Stomach (tissue), 9 donors: ENCODE results near the gene ANXA5. TPM values are rescaled to one million over a fixed set of nuclear protein-coding genes. Genes with fewer than 3 reads are reported as not detected.

Source experiments
- DNase-seq, 2 donors: peaks; one replicate each; pipeline versions ENCODE4 v3.0.0 to v3.0.0-alpha.2; 2013 to 2019
- H3K27ac ChIP-seq, 5 donors: fragments of 200-600 bp in 4 of 5; sonication (generic) in 4 of 5; one replicate each; pipeline ENCODE4 v1.5.1; 2013 to 2019; ENCODE audit warnings: mild to moderate bottlenecking in 1 of 5, moderate library complexity in 1 of 5
- H3K27me3 ChIP-seq, 3 donors: fragments of 200-600 bp; sonication (generic); one replicate each; pipeline ENCODE4 v1.5.1; 2017 to 2019; ENCODE audit warnings: mixed run types in 1 of 3
- H3K36me3 ChIP-seq, 4 donors: fragments of 200-600 bp; sonication (generic); 1 replicate in 3 of 4; 2 replicates in 1 of 4; pipeline ENCODE4 v1.5.1; 2016 to 2019
- H3K4me1 ChIP-seq, 4 donors: fragments of 200-600 bp; sonication (generic); one replicate each; pipeline ENCODE4 v1.5.1; 2016 to 2019
- H3K4me3 ChIP-seq, 4 donors: fragments of 200-600 bp; sonication (generic) in 3 of 4; one replicate each; pipeline ENCODE4 v1.5.1; 2016 to 2019; ENCODE audit warnings: mild to moderate bottlenecking in 1 of 4
- H3K9me3 ChIP-seq, 4 donors: fragments of 200-600 bp; sonication (generic); one replicate each; pipeline ENCODE4 v1.5.1; 2016 to 2019
- CTCF ChIP-seq, 7 experiments: fragments of 450-650 bp in 4 of 7; fragments of 200-600 bp in 3 of 7; sonication (generic) in 3 of 7; IDR thresholded peaks; one replicate each; pipeline ENCODE4 v1.5.1; 2016 to 2019; ENCODE audit warnings: antibody characterized with exemption in 7 of 7, control low read depth in 2 of 7, mild to moderate bottlenecking in 1 of 7
- EP300 ChIP-seq: sonication (generic); formaldehyde crosslinking; IDR thresholded peaks from one replicate; pipeline ENCODE4 v1.6.1; 2017; ENCODE audit warnings: antibody characterized with exemption
- POLR2A ChIP-seq, 4 donors: fragments of 450-650 bp; IDR thresholded peaks; one replicate each; pipeline ENCODE4 v1.6.1; 2016; ENCODE audit warnings: antibody characterized with exemption in 4 of 4, control low read depth in 2 of 4, mild to moderate bottlenecking in 1 of 4, moderate library complexity in 1 of 4
- POLR2AphosphoS5 ChIP-seq, 3 donors: sonication (generic); formaldehyde crosslinking; IDR thresholded peaks; one replicate each; pipeline ENCODE4 v1.6.1; 2016; ENCODE audit warnings: antibody characterized with exemption in 3 of 3
- WGBS, 5 donors: extraction: QIAGEN DNeasy Blood & Tissue Kit in 3 of 5; methylation state at CpG; one replicate each; pipeline versions ENCODE4 v1.1.5 to v1.1.7; 2013 to 2018; 5-methylcytosine and 5-hydroxymethylcytosine counted together
- intact Hi-C: fragments of 100-400 bp; cut with DNase I; formaldehyde crosslinking; loops from one replicate; pipeline ENCODE4 v1.15.1; 2023; ENCODE audit warnings: low total_unique reads
- polyA plus RNA-seq, 3 donors: library from polyadenylated mRNA; stranded (reverse); fragments of 200-250 nt; gene quantifications; one replicate each; pipeline ENCODE4 v1.2.3, GENCODE V29; 2013
- total RNA-seq, 5 donors: library from RNA; depleted of rRNA; stranded (reverse); fragments of >200 nt; gene quantifications; one replicate each; pipeline versions ENCODE4 v1.1.0 to v1.2.3, GENCODE V29; 2014 to 2016
- donor health status: healthy with polysubstance abuse.
- donor health status: Bipolar disorder and iron deficiency.
- donor health status: healthy.

ANXA5 gene
- total and polyA plus RNA-seq, 8 donors, result 77.9 to 368 (median 144) TPM

GRCh38 chr4:121698236-121698671 lies 1.5 kb upstream of the ANXA5 start:
- peak overlapping the region in 1 of 4 donors; percentile 96 for H3K4me3 ChIP-seq
- TF ChIP-seq CTCF (IDR thresholded peaks at IDR 0.05) (no peak), POLR2AphosphoS5 (IDR thresholded peaks at IDR 0.05) (no peak), EP300 (no peak), POLR2A (IDR thresholded peaks at IDR 0.05) (no peak)

GRCh38 chr4:121697564-121697963 lies 784 bp upstream of the ANXA5 start:
- Histone ChIP-seq H3K27me3 (no peaks in the 10 kb centered on the region), H3K27ac (peak overlapping the region in 4 of 5 donors; percentile 96 to 100 (median 98)), H3K36me3 (peaks cover 0 to 4% (median 0%) of the 10 kb centered on the region in 4 donors), H3K4me1 (peaks cover 18 to 47% (median 32%) of the 10 kb centered on the region in 4 donors), H3K4me3 (peak overlapping the region; percentile 89 to 96 (median 92)), H3K9me3 (peaks cover 0 to 6% (median 0%) of the 10 kb centered on the region in 4 donors)
- intact Hi-C loops, result no loop called here
- WGBS, 5 donors, result 40 to 59% (median 52%) methylated on average over 9 of the region's 9 CpGs
- TF ChIP-seq POLR2AphosphoS5 (IDR thresholded peaks at IDR 0.05), result no peak
- TF ChIP-seq POLR2A (IDR thresholded peaks at IDR 0.05), result no peak
- no peak for TF ChIP-seq EP300
- TF ChIP-seq CTCF (IDR thresholded peaks at IDR 0.05), result no peak
- DNase-seq, result peak in 1 of 2 donors; percentile 37

More at GRCh38 chr4:121698236-121698671, 1.5 kb upstream of the ANXA5 start:
- 53 to 69% (median 60%) methylated on average over 5 of the region's 5 CpGs for WGBS, 5 donors
- Histone ChIP-seq H3K36me3 (no peaks in the 10 kb centered on the region), H3K4me1 (peaks cover 11 to 40% (median 26%) of the 10 kb centered on the region in 4 donors), H3K27ac (peak overlapping the region in 1 of 5 donors; percentile 17), H3K27me3 (no peaks in the 10 kb centered on the region), H3K9me3 (peaks cover 0 to 6% (median 0%) of the 10 kb centered on the region in 4 donors)
- peak in 1 of 2 donors; percentile 11 for DNase-seq
- intact Hi-C loops, result no loop called here

- Histone ChIP-seq H3K4me3 (peak overlapping the region; percentile 89 to 96 (median 92)), H3K36me3 (peaks cover 0 to 7% (median 0%) of the 10 kb centered on the region in 4 donors), H3K27me3 (no peaks in the 10 kb centered on the region), H3K27ac (peak overlapping the region; percentile 89 to 100 (median 98)), H3K4me1 (peaks cover 32 to 61% (median 46%) of the 10 kb centered on the region in 4 donors), H3K9me3 (no peaks in the 10 kb centered on the region)
- peak in 4 of 7 experiments; percentile 16 to 33 (median 17) for TF ChIP-seq CTCF (IDR thresholded peaks at IDR 0.05)
- TF ChIP-seq POLR2A (IDR thresholded peaks at IDR 0.05), result peak in 1 of 4 donors; percentile 15
- no peak for TF ChIP-seq EP300
- TF ChIP-seq POLR2AphosphoS5 (IDR thresholded peaks at IDR 0.05), result peak; percentile 74 to 81 (median 76)
- intact Hi-C loops, result no loop called here
- DNase-seq, result peak; percentile 73 to 90
- WGBS, 5 donors, result 0 to 1% (median 1%) methylated on average over 26 of the region's 26 CpGs
These were observed 605 bp downstream of the ANXA5 start for GRCh38 chr4:121696170-121696580.

- H3K4me1 ChIP-seq, result peaks cover 50 to 84% (median 68%) of the 10 kb centered on the region in 4 donors
- H3K9me3 ChIP-seq, result no peaks in the 10 kb centered on the region
- WGBS, 5 donors, result 23 to 43% (median 30%) methylated on average over 4 of the region's 4 CpGs
- TF ChIP-seq POLR2A (IDR thresholded peaks at IDR 0.05) (no peak), EP300 (no peak), POLR2AphosphoS5 (IDR thresholded peaks at IDR 0.05) (no peak), CTCF (IDR thresholded peaks at IDR 0.05) (no peak)
- intact Hi-C loops, result no loop called here
- no peak for DNase-seq
- H3K4me3 ChIP-seq, result peak overlapping the region; percentile 4 to 96 (median 52)
- H3K36me3 ChIP-seq, result peaks cover 0 to 7% (median 0%) of the 10 kb centered on the region in 4 donors
- peak overlapping the region in 4 of 5 donors; percentile 43 to 99 (median 76) for H3K27ac ChIP-seq
- no peaks in the 10 kb centered on the region for H3K27me3 ChIP-seq
These were observed 2.9 kb downstream of the ANXA5 start for GRCh38 chr4:121693886-121694285.
